Inflammatory macrophage treated with lipopolysaccharide for 4 hours (primary cell): ENCODE results near the gene SAXO1.
"Not testable (repeated sequence)": the region's sequence is repeated elsewhere in the genome, so short reads cannot be mapped to it uniquely, and the experiment has no call there.

Source experiments
- DNase-seq: peaks from one replicate; pipeline ENCODE4 v3.0.0-alpha.2; 2020

SAXO1 gene

DNA sequence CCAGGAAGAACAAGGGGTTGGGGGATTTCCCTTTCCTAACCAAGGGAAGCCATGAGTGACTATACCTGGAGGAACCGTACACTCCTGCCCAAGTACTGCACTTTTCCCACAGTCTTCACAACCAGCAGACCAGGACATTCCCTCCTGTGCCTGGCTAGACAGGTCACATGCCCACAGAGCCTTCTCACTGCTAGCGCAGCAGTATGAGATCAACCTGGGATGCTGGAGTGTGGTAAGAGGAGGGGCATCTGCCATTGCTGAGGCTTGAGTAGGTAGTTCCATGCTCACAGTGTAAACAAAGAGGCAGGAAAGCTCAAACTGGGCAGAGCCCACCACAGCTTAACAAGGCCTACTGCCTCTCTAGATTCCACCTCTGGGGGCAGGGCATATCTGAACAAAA lies 35.9 kb downstream of the SAXO1 start:
- no peak for DNase-seq

GRCh38 chr9:18996211-18996610 lies 36.8 kb downstream of the SAXO1 start:
- DNase-seq = no peak

DNA sequence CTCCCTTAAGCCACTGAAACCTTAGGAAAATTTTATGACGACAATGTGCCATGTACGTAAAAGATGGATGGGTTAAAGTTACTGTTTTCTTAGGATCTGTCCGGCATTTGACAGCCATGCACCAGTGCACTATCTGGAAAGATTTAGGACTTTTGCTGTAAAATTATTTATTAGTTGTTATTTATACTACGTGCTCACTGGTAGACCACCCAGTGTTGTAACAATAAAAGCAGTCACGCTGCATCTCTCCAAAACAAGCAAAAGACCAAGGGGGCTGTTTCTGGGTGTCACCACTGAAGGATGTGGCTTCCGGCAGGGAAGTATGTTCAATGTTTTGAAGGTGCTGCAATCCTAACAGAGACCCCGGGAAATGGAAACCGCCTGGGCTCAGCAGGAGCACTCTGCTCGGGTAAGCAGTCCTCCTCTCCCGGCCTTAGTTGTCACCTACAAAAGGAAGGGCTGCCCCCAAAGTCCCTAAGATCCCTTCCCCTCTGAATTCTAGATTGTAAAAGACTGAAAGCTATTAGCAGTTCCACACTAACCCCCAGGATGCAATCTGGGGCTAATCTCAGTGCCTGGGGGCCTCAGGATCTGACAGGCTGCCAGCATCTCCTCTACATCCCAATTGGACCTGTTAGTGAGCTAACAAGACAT lies 38.6 kb downstream of the SAXO1 start:
- no peak for DNase-seq

GRCh38 chr9:18991197-18991596 lies 41.8 kb downstream of the SAXO1 start:
- not testable (repeated sequence) for DNase-seq

- no peak for DNase-seq
Measured at GRCh38 chr9:18990494-18990893, 42.5 kb downstream of the SAXO1 start.

DNA sequence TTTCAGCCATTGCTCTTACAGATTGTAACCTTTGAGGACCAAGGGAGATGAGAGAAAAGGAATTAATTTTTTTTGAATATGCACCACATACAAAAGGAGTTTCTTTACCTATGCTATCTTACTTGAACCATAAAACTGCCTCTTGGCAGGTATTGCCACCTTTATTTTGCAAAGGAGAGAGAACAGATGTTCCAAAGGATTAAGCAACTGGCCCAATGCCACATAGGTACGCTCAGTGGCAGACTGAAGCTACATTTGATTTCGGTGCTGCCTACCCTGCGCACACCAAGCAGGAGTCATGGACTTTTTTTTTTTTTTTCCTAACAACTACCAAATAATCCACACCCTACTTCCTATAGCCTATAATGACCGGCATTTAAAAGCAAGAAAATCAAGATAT lies 43.1 kb downstream of the SAXO1 start:
- no peak for DNase-seq

- no peak for DNase-seq
Measured at GRCh38 chr9:18989097-18989496, 43.9 kb downstream of the SAXO1 start.

DNA sequence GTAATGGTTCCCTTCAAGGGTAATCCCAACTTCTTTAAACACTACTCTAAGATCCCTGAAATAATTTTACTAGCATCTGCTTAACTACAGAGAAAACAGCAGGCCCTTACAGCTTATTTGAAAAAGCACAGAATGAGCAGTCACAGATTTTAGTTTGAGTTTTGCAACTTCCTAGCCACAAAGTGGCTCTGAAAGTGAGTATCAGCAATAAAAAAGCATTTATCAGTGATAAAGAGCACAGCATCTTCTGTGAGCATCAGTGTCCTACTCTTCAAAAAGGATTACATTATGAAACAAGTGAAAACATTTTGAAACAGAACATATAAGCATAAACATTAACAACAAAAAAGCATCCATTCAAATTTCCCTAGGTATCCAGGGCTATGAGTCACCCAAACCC lies 45.0 kb downstream of the SAXO1 start:
- DNase-seq = no peak

DNA sequence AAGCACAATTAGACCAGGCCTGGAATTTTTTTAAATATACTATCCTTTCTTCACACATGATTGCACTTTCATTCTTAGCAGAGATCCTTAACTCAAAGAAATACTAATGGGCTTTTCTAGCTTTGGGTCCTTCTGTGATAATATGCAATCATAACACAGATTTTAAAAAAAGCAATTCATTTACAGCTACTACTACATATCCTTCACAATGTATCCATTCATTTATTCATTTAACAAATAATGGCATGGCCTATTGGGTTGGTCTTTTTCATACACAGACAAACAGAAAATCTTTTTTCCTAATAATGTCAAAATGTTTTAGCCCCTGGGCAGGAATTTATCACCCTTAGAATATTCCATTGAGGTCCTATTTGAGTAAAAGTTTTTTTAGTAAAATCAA lies 47.0 kb downstream of the SAXO1 start:
- DNase-seq = no peak

- DNase-seq = no peak
Measured at GRCh38 chr9:18985464-18985951, 47.5 kb downstream of the SAXO1 start.

- no peak for DNase-seq
Measured at GRCh38 chr9:18982262-18982620, 50.8 kb downstream of the SAXO1 start.

DNA sequence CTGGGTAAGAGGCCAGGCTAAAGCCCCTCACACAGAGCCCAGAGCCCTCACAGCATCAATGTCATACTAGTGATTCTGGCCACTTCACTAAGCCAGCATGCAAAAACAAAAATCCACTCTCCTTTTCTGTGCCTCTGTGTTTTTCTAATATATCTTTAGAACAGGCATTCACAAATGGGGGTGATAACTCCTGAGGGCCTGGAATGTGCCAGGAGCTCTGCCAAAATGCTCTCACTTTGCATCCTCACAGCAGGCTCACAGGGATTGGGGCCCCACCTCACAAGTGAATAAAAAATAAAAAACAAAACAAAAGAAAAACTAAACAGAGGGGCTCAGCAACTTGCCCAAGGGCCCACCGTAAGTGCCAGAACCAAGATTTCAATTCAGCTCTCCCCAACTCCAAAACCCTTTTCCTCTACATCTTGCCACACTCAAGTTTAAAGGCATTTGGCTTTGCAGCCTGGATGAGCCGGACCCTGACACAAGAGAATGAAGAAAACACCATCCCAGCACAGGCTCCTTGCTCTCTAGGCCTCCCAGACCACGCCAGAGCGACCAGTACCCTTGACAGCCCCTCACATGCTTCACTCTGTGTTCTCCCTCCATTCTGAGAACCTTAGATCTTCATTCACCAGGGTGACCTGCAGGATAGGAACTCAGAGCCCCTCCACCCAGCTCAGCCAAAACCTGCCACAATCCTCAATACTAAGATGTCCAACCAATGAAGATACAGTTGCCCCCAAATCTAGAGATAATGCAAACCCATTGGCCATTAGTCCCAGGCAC lies 51.3 kb downstream of the SAXO1 start:
- no peak for DNase-seq

GRCh38 chr9:18980189-18980588 lies 52.8 kb downstream of the SAXO1 start:
- no peak for DNase-seq

DNA sequence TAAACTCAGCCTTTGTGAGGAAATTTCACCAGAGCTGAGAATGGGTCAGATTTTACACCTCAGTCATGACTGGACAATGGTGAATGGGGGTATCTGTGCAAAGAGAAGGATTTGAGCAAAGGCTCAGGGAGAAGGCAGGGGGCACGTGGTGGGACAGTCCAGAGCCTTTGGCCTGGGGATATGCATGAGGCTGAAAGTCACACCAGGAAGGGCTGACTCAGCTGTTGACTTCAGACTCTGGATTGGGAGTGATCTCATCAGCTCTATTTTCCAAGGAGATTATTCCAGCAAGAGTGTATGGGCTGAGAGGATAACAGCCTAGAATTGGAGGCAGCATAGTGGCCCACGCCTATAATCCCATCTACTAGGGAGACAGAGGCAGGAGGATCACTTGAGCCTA lies 53.6 kb downstream of the SAXO1 start:
- DNase-seq = no peak

GRCh38 chr9:18978188-18978587 lies 54.8 kb downstream of the SAXO1 start:
- no peak for DNase-seq

DNA sequence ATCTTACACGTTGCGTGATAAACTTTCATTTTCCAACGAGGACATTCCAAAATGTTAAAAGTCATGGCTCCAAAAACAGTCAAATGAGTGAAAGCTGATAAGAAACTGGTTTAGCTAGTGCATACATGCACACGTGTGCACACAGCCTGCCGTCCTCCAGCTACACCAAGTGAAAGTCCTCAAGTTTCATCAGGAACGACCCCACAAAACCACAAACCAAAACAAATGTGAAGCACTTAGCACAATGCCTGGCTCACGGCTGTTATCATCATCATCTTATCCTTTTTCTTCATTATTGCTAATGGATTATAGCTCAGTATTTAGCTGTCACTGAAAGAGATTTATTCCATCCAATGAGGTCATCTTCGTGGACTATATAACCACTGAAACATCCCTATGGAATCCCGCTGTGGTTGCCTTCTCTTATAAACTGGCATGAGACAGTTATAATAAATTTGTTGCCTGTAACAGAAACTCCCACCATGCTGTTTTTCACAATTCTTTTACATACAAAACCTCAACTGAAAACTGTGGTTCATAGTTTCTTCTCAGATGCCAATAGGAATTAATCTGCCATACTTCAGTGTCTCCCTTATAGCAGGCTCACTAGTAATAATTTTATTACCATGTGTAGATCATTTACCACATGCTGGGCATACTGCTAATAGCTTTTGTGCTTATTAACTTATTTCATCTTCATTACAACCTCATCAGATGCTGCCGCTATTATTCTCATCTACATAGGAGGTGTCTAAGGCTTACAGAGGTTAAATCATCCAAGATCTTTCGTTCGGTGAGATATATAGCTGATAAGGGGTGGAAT lies 56.1 kb downstream of the SAXO1 start:
- no peak for DNase-seq

DNA sequence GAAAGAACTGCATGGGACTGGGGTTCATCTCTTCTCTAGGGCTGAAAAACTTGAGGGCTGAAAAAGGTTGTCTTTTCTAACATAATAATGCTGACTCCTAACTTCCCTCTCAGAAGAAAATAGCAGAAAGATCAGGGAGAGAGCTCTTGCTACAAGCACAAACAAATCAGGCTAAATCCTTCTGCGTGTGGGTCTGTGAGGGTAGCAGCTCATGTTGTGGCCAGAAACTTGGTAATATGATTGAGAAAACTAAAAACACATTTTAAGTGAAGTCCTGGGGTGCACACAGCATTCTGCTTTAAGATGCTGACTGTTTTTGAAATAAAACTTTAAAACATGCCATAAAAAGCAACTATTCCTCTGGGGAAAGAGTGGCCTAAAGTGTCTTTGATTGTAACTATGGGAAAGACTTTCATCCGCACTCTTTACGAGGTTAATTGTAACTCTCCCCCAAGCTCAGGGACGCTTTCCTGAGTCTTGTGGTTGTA lies 56.7 kb downstream of the SAXO1 start:
- no peak for DNase-seq

- DNase-seq = no peak
Measured at GRCh38 chr9:18973348-18973747, 59.7 kb downstream of the SAXO1 start.

GRCh38 chr9:18972675-18973074 lies 60.3 kb downstream of the SAXO1 start:
- DNase-seq = no peak

- DNase-seq = no peak
Measured at GRCh38 chr9:18971909-18972308, 61.1 kb downstream of the SAXO1 start.

GRCh38 chr9:18971404-18971803 lies 61.6 kb downstream of the SAXO1 start:
- no peak for DNase-seq

- DNase-seq = no peak
Measured at GRCh38 chr9:18970393-18970792, 62.6 kb downstream of the SAXO1 start.

DNA sequence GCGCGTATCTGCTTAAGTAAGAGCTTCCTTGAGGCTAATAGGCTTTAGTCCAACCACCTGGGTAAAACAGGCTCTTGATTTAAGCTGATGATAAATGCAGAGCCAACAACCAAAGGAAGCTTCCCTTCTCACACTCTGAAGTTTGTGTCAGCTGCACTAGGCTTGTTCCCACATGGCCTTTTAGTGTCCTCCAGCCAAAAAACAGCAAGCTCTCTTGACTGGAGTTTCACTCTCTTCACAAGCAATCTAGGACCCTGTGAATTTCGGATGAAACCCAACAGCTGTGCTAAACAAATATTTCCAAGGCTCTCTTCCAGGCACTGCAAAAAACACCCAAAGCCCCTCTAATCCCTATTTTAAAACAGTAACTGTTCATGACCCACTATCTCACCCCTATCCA lies 63.9 kb downstream of the SAXO1 start:
- DNase-seq = no peak

- DNase-seq = no peak
Measured at GRCh38 chr9:18955626-18956025, 77.4 kb downstream of the SAXO1 start.
